ENCODE results near the gene ACSL6. TPM values are rescaled to one million over a fixed set of nuclear protein-coding genes. Genes with fewer than 3 reads are reported as not detected.

Gene ACSL6
- total RNA-seq, 1 donor from 2014 or later = 0.19 TPM

- H3K27ac Mint-ChIP-seq = no peak overlapping the region
- no peaks in the 10 kb centered on the region for H3K36me3 Mint-ChIP-seq (ENCODE audit: insufficient read depth)
- peaks cover 13% of the 10 kb centered on the region for H3K27me3 Mint-ChIP-seq
- H3K4me1 Mint-ChIP-seq (ENCODE audit: low read depth) = peaks cover 42% of the 10 kb centered on the region
- H3K9me3 Mint-ChIP-seq (ENCODE audit: low read depth) = no peaks in the 10 kb centered on the region
- no peak for TF ChIP-seq CTCF (IDR thresholded peaks at IDR 0.05; ENCODE audit: unreplicated experiment)
- DNase-seq (ENCODE audit: low spot score, unreplicated experiment) = no peak
- H3K4me3 Mint-ChIP-seq (ENCODE audit: low read depth) = no peak overlapping the region
Observed at GRCh38 chr5:131997727-131998117, 13.7 kb downstream of the ACSL6 start.

- no peaks in the 10 kb centered on the region for H3K36me3 Mint-ChIP-seq (ENCODE audit: insufficient read depth)
- H3K9me3 Mint-ChIP-seq (ENCODE audit: low read depth) = no peaks in the 10 kb centered on the region
Observed at GRCh38 chr5:131997026-131997726, 14.3 kb downstream of the ACSL6 start.

GRCh38 chr5:131996210-131997025 is 15.0 kb downstream of the ACSL6 start:
- peak overlapping the region; percentile 2 for H3K27ac Mint-ChIP-seq
- H3K9me3 Mint-ChIP-seq (ENCODE audit: low read depth) = no peaks in the 10 kb centered on the region
- DNase-seq (ENCODE audit: low spot score, unreplicated experiment) = no peak
- no peaks in the 10 kb centered on the region for H3K36me3 Mint-ChIP-seq (ENCODE audit: insufficient read depth)
- TF ChIP-seq CTCF (IDR thresholded peaks at IDR 0.05; ENCODE audit: unreplicated experiment) = no peak
- peaks cover 31% of the 10 kb centered on the region for H3K4me1 Mint-ChIP-seq (ENCODE audit: low read depth)
- no peak overlapping the region for H3K4me3 Mint-ChIP-seq (ENCODE audit: low read depth)
- peaks cover 15% of the 10 kb centered on the region for H3K27me3 Mint-ChIP-seq

More at GRCh38 chr5:131997026-131997726, 14.3 kb downstream of the ACSL6 start:
- no peak for DNase-seq (ENCODE audit: low spot score, unreplicated experiment)
- Mint-ChIP-seq H3K4me1 (ENCODE audit: low read depth) (peaks cover 37% of the 10 kb centered on the region), H3K27ac (peak overlapping the region; percentile 2), H3K4me3 (ENCODE audit: low read depth) (no peak overlapping the region), H3K27me3 (peaks cover 12% of the 10 kb centered on the region)
- TF ChIP-seq CTCF (IDR thresholded peaks at IDR 0.05; ENCODE audit: unreplicated experiment) = no peak

- H3K27ac Mint-ChIP-seq = no peak overlapping the region
- TF ChIP-seq CTCF (IDR thresholded peaks at IDR 0.05; ENCODE audit: unreplicated experiment) = no peak
Observed at GRCh38 chr5:131994533-131995226, 16.8 kb downstream of the ACSL6 start.

GRCh38 chr5:131994090-131994489 is 17.4 kb downstream of the ACSL6 start:
- no peak for TF ChIP-seq CTCF (IDR thresholded peaks at IDR 0.05; ENCODE audit: unreplicated experiment)
- Mint-ChIP-seq H3K27ac (no peak overlapping the region), H3K27me3 (peaks cover 15% of the 10 kb centered on the region), H3K9me3 (ENCODE audit: low read depth) (no peaks in the 10 kb centered on the region), H3K4me3 (ENCODE audit: low read depth) (no peak overlapping the region), H3K4me1 (ENCODE audit: low read depth) (peaks cover 31% of the 10 kb centered on the region), H3K36me3 (ENCODE audit: insufficient read depth) (no peaks in the 10 kb centered on the region)
- no peak for DNase-seq (ENCODE audit: low spot score, unreplicated experiment)

More at GRCh38 chr5:131994533-131995226, 16.8 kb downstream of the ACSL6 start:
- Mint-ChIP-seq H3K4me3 (ENCODE audit: low read depth) (no peak overlapping the region), H3K9me3 (ENCODE audit: low read depth) (no peaks in the 10 kb centered on the region), H3K4me1 (ENCODE audit: low read depth) (peaks cover 31% of the 10 kb centered on the region), H3K27me3 (peaks cover 15% of the 10 kb centered on the region), H3K36me3 (ENCODE audit: insufficient read depth) (no peaks in the 10 kb centered on the region)
- no peak for DNase-seq (ENCODE audit: low spot score, unreplicated experiment)

All from progenitor cell of endocrine pancreas (in vitro differentiated cells).